GM19324 (cell line): Measurements from ENCODE around the gene PCDHB13.

ENCODE experiments used
- ATAC-seq: cut with Tn5 transposase; IDR thresholded peaks from one replicate; pipeline ENCODE4 v1.9.1; 2021; ENCODE audit warnings: mild to moderate bottlenecking, moderate library complexity; ENCODE audit not compliant: unreplicated experiment, low FRiP score

PCDHB13 gene

DNA sequence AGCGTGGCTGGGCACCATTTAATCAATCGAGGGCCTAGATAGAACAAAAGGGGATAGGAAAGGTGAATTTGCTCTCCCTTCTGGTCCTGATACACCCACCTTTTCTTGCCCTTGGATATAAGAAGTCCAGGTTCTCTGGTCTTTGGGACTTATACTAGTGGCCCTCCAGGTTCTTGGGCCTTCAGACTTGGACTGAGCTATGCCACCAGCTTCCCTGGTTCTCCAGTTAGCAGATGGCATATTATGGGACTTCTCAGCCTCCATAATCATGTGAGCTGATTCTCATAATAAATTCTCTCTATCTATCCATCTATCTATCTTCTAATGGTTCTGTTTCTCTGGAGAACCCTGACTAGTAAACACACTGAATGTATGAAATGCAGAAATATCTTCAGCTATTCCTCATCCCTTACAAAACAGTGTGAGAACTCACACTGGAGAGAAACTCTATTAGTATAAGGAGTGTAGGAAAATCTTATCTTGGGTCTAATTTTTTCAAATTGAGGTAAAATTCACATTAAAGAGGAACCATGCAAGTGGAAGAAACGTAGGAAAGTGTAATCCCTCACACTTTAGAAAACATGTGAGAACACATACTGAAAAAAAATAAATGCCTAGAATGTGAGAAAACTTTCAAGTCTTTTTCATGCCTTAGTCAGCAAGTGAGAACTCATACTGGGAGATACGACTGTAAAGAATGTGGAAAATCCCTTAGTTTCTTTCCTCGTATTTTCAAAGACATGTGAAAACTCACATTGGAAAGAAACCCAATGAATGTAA, 46.9 kb downstream of the PCDHB13 start:
- no peak for ATAC-seq

DNA sequence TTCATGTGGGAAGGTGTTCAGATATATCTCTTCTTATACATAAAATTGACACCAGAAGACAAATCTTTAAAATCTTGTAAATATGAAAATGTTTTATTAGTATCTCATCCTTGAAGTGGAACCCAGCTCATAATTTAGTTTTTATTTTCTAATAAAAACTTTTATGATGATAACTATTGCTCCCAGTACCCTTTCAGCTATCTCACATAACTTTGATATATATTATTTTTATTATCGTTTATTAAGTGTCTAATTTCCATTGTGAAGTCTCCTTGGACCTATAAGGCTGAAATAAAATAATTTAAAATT, 47.5 kb downstream of the PCDHB13 start:
- no peak for ATAC-seq
